Measurements from ENCODE around the gene KCTD16.

The KCTD16 gene

DNA sequence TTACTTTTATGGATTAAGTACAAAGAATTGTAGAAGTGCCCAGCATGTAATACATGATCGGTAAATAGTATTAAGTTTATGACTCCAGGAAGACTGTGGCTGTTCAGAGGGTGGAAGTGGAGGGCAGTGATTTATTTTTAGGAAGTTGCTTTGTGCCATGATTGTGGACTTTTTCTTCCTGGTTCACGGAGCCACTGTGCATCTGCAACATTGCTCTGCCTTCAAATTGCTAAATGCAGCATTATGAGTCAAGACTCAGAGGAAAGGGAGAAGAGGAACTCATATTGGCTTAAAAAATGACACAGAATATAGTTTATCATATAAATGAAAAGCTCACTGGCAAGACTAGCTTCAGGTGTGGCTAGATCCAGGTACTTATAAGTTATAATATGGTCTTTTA lies 301.5 kb downstream of the KCTD16 start:
- no peak for DNase-seq

DNA sequence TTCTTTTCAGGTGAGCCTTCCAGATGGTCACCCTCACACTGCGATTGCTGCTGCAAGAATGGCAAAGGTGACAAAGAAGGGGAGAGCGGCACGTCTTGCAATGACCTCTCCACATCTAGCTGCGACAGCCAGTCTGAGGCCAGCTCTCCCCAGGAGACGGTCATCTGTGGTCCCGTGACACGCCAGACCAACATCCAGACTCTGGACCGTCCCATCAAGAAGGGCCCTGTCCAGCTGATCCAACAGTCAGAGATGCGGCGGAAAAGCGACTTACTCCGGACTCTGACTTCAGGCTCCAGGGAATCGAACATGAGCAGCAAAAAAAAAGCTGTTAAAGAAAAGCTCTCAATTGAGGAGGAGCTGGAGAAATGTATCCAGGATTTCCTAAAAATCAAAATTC lies 303.0 kb downstream of the KCTD16 start:
- no peak for DNase-seq

DNA sequence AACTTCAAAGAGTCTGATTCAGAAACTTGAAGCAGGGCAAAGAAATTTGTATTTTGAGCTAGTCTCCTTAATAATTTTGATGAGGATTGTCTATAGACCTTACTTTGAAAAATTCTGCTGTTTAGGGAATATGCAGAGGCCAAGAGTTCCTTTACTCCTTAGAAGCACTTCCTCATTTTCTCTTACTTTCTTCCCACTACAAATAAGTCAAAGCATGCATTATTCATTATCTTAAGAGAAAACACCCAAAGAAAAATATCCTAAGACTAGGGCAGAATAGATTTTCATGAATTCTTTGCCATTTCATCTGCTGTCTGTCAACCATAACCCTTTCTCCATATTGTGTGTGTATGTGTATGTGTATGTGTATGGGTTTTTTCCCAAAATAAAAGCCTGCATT lies 307.9 kb downstream of the KCTD16 start:
- DNase-seq = no peak

DNA sequence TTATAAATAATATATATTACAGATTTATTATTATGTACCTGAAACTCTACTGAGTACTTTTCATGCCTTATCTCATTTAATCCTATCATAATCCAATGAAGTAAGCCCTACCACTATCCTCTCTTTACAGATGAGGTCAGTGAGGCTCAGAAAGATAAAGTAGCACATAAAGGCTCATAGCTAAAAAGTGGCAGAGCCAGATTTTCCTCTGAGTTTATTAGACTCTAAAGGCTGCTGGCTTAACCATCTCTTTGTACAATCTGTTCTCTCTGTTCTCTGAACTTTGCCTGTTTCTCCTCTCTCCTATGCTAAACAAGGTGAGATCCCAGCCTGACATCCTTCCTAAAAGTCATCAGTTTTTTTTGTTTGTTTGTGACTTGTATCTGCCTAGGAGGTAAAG lies 311.2 kb downstream of the KCTD16 start:
- DNase-seq = no peak

DNA sequence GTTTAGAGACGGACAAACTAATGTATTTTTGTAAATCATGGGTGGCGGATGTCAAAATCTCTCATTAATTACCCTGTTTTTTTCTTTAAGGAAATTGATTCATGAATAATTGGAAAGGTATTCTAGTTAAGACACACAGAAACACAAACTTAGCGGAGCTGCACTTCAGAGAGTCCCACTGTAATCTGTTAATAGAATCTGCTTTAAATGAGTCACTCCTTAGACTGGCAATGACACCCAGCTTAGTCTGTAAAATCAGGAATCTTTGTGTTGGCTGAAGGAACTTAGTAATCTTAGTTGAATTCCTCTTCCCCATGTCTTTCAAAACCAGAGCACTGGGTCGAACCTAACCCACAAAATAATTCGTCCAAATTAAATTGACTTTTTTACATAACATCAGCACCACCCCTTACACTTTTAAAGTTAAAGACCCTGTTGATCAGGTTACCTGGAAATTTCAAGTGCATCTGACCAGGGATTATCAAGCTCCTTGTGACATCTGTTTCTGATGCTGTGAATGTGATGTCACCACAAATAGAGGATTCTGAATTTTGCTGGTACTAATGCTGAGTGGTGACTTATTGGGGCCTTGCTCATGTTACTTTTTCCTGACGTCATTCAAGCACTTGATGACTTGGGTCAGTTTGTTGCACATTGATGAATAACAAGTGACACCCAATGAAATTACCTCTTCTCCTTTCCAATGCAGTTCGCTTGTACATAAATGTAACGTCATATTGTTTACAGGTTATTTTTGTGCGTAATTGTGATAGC lies 313.6 kb downstream of the KCTD16 start:
- no peak for DNase-seq

DNA sequence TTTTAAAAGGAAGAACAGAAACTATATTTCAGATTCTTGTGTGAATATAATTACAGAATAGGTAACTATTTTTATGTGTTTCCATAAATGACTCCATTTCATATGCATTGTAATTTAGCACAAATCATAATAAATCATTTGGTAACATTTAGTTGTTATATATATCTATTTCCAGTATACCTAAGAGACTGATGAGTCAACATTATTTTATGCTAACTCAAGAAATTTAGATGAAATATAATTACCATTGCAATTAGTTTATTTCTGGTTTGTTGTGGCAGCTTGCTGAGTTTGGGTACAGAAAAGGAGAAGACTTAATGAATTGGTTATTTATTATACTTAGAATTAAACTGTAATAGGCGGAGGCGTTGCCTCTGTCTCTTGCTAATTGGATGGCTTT lies 314.9 kb downstream of the KCTD16 start:
- DNase-seq = no peak

DNA sequence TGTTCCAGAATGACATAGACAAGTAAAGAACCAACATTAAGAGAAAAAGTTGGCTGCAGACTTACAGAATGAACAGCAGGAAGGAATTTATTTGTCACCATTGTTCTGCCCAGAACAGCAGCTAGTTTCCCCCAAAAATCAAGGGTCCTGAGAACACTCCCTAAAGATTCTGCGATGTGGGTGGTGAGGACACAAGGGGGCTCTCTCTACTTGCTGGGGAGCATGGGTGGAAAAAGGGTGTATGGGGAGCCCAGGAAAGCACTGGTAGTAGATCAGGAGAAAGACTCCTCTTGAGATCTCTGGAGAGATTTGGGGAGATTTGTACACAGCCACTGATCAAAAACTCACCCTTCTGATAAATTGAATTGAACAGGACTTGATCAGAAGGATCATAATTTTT lies 316.5 kb downstream of the KCTD16 start:
- no peak for DNase-seq

DNA sequence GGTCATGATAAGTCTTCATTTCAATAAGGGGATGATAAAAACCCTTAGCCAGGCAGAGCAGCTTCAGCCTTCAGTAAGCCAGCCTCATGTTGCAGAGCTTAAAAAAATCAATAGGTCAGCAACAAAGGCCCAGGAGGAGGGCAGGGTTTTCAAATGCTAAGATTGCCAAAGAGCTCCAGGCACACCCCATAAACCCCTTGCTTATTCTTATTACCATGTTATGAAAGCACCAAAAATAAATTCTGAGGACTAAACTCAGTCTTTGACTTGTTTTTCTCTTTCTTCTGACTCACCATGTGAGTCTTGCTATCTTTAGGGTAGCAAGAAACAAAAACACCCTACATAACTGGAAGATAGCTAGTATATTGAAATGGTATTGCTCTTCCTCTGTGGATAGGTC lies 317.1 kb downstream of the KCTD16 start:
- no peak for DNase-seq

DNA sequence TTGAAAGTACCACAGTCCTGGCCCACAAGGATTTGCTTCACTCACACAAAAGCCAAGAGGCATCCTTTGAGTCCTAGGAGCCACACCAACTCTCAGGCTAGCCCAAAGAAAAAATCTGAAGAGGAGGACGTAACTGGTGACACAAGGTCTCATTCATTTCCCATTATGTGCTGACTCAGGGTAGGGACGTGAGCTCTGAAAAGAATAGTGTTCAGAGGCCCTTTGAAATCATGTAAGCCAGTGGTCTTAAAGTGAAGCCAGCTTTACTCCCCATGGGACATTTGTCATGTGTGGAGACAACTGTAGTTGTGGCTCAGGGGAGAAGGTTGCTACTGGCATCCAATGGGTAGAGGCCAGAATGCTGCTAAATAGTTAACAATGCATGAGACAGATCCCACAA lies 332.4 kb downstream of the KCTD16 start:
- no peak for DNase-seq

DNA sequence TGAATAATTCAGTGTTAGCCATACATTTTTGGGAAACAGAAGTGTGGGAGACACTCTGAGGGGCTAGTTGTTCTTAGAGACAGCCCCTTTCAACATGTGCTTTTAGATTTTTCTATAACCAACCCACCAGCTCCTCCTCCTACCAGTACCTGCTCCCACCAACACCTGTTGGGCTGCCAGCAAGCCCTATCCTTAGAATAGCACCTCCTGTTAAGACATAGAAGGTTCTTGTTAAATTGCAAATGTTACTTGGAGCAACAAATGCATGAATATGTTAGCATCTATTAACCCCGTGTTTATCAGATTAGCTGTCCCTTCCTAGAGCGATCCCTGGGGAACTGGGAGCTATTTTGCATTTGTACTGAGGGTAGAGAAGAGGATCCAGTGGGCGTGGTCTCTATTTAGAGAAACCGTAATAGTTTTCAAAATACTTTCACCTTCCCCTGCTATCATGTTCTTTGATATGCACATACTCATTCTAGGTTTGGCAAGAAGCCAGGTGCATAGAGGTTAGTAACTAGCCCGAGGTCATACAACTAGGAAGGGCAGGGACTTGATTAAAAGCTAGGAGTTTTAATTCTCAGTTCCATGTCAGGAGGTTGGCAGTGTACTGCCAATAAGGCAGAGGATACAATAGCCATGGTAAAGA lies 334.4 kb downstream of the KCTD16 start:
- no peak for DNase-seq

DNA sequence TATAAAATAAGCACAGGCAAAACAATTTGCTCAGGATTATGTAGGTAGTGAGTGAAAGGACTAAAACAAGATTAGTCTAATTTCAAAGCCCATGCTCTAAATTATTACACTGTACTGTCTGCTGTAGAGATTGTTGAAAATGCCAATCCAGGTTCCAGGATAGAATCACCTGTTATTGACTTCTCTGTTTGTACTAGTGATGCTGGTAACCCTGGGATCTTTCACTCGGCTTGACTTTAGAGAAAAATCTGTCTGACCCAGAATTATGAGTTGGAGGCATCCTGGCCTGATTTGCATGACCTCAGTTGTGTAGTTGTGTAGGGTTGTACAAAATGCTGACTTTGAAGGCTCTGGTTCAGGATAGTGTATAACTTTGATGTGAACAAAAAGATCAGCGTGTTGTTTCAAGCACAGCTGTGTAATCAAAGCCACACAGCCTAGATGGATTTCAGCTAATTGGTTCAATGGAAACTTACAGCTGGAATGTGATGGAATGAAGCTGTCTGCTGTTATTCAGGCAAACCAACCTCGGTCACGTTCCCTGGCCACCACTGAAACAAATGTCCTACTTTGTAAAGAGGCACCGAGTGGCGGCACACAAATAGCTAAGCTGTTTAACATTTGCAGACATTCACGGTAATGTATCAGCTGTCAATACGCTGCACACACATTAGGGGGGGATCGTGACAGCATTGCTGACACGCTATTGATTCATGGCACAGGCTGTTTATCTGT lies 340.3 kb downstream of the KCTD16 start:
- no peak for DNase-seq

DNA sequence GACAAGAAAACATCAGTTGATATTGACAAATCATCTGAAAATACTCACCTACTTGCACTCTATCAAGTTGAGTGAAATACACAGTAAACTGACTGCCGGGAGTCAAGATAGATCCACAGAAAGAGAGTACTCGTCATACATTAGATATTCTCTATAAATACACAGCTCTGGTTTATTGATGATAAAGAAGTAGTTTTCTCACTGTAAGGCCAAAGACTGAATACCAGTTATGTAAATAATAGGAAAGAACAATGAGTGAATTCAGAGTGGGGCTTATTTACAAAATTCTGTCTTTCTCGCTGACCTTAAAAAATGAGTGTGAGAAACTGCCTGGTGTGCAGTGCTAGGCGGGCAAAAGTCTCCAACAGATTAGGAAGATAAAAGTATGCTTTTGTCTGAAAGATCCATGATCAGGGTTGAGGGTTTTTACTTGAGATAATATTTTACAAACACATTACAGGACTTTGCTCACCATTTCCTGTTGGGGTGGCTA lies 341.0 kb downstream of the KCTD16 start:
- no peak for DNase-seq

DNA sequence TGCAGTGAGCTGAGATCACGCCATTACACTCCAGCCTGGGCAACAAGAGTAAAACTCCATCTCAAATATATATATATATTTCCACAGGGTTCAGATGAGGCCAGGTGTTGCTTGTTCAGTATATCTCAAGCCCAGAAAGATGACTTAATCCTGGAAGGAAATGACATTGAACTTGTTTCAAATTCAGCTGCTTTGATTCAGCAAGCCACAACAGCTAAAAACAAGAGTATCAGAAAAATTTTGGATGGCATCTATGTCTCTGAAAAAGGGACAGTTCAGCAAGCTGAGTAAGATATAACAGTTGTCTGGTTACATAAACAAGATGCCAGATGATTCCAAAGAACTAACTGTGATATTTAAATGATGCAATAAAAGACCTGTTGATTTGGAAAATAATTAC lies 352.0 kb downstream of the KCTD16 start:
- no peak for DNase-seq

DNA sequence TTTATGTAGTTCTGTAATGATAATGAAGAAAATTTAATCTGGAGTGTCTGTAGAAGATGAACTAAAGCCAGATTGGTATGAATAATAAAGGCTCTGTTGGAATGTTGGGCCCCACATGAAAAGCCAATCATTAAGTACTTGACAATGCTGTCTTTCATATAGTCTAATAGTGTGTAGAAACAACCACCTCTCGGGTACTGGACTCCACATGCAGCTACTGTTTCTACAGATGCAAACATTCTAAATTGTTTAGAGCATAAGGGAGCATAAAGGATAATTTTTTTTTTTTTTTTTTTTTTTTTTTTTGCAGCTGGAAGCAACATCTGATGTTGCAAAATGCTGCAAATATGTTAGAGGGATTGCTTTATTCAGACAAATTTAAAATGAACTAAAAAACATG lies 354.3 kb downstream of the KCTD16 start:
- no peak for DNase-seq

DNA sequence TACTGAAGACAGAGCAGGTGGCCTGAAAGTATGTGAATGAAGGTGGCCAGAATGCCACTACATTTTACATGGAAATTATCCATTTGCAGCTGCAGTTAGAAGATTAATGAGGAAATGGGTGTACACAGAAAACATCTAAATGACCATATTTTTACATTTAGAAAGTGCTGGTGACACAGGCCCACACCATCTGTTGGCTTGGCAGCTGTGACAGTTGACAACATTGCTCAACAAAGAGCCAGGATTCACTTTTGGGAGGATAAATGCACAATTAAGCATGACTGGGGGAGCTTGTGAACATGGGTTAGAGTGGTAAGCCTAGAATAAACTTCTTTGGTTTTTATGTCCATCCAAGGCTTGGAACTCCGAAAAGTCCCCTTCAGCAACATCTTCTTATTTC lies 360.5 kb downstream of the KCTD16 start:
- no peak for DNase-seq
